Dedifferentiated amniotic fluid mesenchymal stem cell (primary cell): Measurements from ENCODE around the gene VAMP5.

Experiments used
- DNase-seq: peaks from one replicate; pipeline ENCODE4 v3.0.0-alpha.2; 2016; ENCODE audit errors: extremely low spot score

Gene VAMP5

DNA sequence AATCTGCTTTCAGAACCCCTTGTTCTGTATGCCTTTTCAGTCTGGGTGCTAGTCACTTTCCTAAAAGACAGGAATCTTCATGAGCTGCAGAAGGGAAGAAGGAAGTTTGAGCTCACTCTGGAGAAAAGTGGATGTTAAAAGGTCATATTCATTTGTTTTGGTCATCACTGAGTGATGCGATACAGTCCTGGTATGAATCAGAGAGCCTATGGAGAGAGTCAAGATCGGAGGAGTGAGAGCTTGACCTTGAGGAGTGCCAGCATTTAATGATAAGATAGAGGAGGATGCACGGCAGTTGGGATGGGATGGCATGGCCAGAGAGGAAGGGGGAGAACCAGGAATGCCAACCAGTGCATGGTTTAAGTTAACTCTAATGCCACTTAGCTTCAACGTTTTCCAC, 51.4 kb downstream of the VAMP5 start:
- no peak for DNase-seq

DNA sequence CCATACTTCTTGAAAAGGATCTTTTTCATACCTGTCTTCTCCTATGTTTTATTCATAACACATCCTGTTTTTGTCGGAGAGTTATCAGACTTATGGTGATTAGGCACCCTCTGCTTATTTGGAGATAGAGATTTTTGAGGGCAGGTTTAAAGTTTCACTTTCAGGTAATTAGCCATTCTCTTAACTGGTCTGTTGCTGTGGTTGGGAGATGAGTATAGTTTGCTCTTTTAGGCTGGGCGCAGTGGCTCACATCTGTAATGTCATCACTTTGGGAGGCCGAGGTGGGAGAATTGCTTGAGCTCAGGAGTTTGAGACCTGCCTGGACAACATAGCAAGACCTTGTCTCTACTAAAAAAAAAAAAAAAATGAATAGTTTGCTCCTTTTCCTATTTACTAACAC, 58.5 kb downstream of the VAMP5 start:
- no peak for DNase-seq
